ENCODE measurements around the gene IL12RB2. TPM values are rescaled to one million over a fixed set of nuclear protein-coding genes. Genes with fewer than 3 reads are reported as not detected.
"Not testable (repeated sequence)": the region's sequence is repeated elsewhere in the genome, so short reads cannot be mapped to it uniquely, and the experiment has no call there.

IL12RB2 gene
- total and polyA plus RNA-seq, 4 experiments from 2014 or later: 3.6 to 7.3 (median 4.8) TPM

DNA sequence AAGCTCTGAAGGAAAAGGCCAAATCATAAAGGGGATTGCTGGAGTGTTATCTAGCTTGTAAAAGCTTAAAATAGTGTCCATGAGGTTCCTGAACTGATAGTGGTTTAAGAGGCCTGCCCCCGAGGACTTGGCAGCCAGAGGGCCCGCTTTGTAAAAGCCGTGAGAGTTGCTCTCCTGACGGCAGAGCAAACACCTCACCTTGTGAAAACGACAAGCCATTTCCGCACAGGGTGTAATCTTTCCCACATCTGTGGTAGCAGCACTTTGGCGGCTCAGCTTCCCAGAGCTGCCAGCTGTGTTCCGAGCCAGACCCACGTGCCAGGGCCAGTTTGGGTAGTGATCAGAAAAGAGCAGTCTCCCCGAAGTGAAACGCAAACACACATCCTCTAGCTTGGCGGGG is 85.6 kb downstream of the IL12RB2 start:
- no peaks in the 10 kb centered on the region for H3K36me3 ChIP-seq (ENCODE audit: insufficient read depth, low read length)
- H3K9me3 ChIP-seq (ENCODE audit: control insufficient read depth in 1 of 2, low read length in 2 of 2): no peaks in the 10 kb centered on the region
- peaks cover 0 to 1% (median 0%) of the 10 kb centered on the region in 8 donors for H3K9me3 Mint-ChIP-seq
- no peak overlapping the region for H3K27ac ChIP-seq (ENCODE audit: low read depth, low read length)
- DNase-seq: no peak
- no peak overlapping the region for H3K4me3 Mint-ChIP-seq
- H3K36me3 Mint-ChIP-seq: peaks cover 25 to 38% of the 10 kb centered on the region in 2 donors
- H3K27me3 Mint-ChIP-seq: no peaks in the 10 kb centered on the region
- H3K4me1 Mint-ChIP-seq: no peaks in the 10 kb centered on the region
- no peaks in the 10 kb centered on the region for H3K4me1 ChIP-seq (ENCODE audit: insufficient read depth, low read length)
- ChIA-PET POLR2A (ENCODE audit: partially characterized antibody) (no interaction called here), CTCF (ENCODE audit: partially characterized antibody) (interaction anchor here (0.7 kb wide), 1 partner anchor 15 kb away, joined by 3 read pairs; no protein-coding TSS in a partner anchor)
- no peaks in the 10 kb centered on the region for H3K27me3 ChIP-seq (ENCODE audit: insufficient read depth, low read length)
- no peak overlapping the region for H3K4me3 ChIP-seq (ENCODE audit: low read length in 2 of 2)
- intact Hi-C loops (cut with micrococcal nuclease): no loop called here
- H3K27ac Mint-ChIP-seq: no peak overlapping the region

DNA sequence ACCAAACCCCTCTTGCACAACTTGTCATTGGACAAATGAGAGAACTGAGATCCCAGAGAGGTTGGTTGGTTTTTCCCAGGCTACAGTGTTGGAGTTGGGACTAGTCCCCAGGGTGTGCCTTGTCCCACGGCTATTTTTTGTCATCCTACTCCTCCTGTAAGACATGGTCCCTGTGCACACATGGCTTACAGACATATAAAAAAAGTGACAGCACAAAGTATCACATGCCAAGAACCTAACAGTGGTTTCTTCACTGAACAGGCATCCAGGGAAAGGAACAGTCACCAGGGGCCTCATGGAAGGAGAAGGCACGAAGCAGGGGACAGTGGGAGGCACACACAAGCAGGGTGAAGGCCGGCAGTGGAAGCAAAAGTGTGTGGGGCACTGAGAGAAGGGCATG is 86.1 kb downstream of the IL12RB2 start:
- H3K27ac Mint-ChIP-seq: peak overlapping the region in 1 of 7 donors; percentile 14
- peaks cover 25 to 41% of the 10 kb centered on the region in 2 donors for H3K36me3 Mint-ChIP-seq
- intact Hi-C loops (cut with micrococcal nuclease): no loop called here

DNA sequence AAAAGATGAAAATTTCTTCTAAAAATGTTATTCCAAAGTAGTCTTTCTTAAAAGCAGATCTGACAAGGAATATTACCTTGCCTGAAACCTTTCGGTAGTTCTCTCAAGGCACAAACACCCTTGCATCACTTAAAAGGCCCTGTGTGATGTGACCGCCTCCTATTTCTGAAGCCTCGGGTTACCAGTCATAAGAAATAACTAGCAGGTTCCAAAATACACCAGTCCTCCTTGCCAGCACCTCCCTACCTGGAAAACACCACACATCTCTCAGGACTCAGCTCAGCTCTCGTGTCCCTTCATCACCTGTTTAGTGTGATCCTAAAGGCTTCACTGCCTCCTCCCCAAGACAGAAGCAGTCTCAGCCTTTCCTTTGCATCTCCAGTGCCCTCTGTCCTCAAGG is 86.9 kb downstream of the IL12RB2 start:
- Mint-ChIP-seq H3K9me3 (peaks cover 0 to 1% (median 0%) of the 10 kb centered on the region in 8 donors), H3K27ac (no peak overlapping the region), H3K4me1 (no peaks in the 10 kb centered on the region), H3K27me3 (no peaks in the 10 kb centered on the region), H3K4me3 (no peak overlapping the region), H3K36me3 (peaks cover 25 to 47% of the 10 kb centered on the region in 2 donors)
- no peak for DNase-seq
- no peaks in the 10 kb centered on the region for H3K4me1 ChIP-seq (ENCODE audit: insufficient read depth, low read length)
- no peaks in the 10 kb centered on the region for H3K27me3 ChIP-seq (ENCODE audit: insufficient read depth, low read length)
- no peak overlapping the region for H3K27ac ChIP-seq (ENCODE audit: low read depth, low read length)
- H3K4me3 ChIP-seq (ENCODE audit: low read length in 2 of 2): no peak overlapping the region
- H3K36me3 ChIP-seq (ENCODE audit: insufficient read depth, low read length): no peaks in the 10 kb centered on the region
- ChIA-PET CTCF (ENCODE audit: partially characterized antibody) (interaction anchor here (0.6 kb wide), 1 partner anchor 8 kb away, joined by 4 read pairs; no protein-coding TSS in a partner anchor), POLR2A (ENCODE audit: partially characterized antibody) (no interaction called here)
- intact Hi-C loops (cut with micrococcal nuclease): no loop called here
- H3K9me3 ChIP-seq (ENCODE audit: control insufficient read depth in 1 of 2, low read length in 2 of 2): no peaks in the 10 kb centered on the region

More for the DNA sequence above, 86.1 kb downstream of the IL12RB2 start:
- Histone ChIP-seq H3K36me3 (ENCODE audit: insufficient read depth, low read length) (no peaks in the 10 kb centered on the region), H3K27me3 (ENCODE audit: insufficient read depth, low read length) (no peaks in the 10 kb centered on the region), H3K4me3 (ENCODE audit: low read length in 2 of 2) (no peak overlapping the region), H3K27ac (ENCODE audit: low read depth, low read length) (no peak overlapping the region), H3K4me1 (ENCODE audit: insufficient read depth, low read length) (no peaks in the 10 kb centered on the region), H3K9me3 (ENCODE audit: control insufficient read depth in 1 of 2, low read length in 2 of 2) (no peaks in the 10 kb centered on the region)
- Mint-ChIP-seq H3K4me1 (no peaks in the 10 kb centered on the region), H3K9me3 (peaks cover 0 to 1% (median 0%) of the 10 kb centered on the region in 8 donors), H3K4me3 (no peak overlapping the region), H3K27me3 (no peaks in the 10 kb centered on the region)
- POLR2A ChIA-PET (ENCODE audit: partially characterized antibody): no interaction called here
- CTCF ChIA-PET (ENCODE audit: partially characterized antibody): interaction anchor here (0.6 to 0.7 kb wide), 2 partner anchors 7 to 14 kb away, joined by 3 to 4 read pairs; no protein-coding TSS in a partner anchor
- no peak for DNase-seq

DNA sequence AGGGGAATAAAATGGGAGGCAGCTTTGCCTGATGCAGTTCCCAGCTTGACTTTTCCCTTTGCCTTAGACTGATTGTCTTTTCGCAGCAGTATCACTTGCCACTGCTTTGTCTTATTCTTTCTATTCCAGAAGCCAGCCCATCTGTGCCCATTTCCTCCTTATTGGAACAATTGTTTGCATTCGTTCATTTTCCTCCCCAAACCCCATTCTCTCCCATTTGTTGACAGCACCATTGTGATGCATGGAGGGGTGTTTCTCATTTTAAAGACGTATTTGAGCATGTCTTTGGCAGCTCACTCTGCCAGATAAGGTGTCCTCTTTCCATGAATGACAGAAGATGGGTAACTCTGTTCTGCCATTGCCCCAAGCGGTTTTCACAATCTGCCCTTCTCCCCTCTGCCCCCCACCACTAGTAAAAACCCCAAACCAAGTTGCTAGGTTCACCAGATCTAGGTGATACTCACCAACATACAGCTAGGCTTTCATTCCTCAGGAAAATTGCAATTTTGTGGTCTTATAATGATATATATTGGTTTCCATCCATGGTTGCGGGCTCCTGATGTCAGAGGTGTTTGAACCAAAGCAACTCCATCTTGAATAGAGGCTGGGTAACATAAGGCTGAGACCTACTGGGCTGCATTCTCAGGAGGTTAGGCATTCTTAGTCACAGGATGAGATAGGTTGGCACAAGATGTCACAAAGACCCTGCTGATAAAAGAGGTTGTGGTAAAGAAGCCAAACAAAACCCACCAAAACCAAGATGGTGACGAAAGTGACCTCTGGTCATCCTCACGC is 91.7 kb downstream of the IL12RB2 start:
- Mint-ChIP-seq H3K4me3 (no peak overlapping the region), H3K36me3 (peaks cover 11 to 32% of the 10 kb centered on the region in 2 donors), H3K4me1 (peaks cover 0 to 3% (median 0%) of the 10 kb centered on the region in 4 donors), H3K27ac (no peak overlapping the region), H3K27me3 (no peaks in the 10 kb centered on the region), H3K9me3 (no peaks in the 10 kb centered on the region)
- ChIA-PET CTCF (ENCODE audit: partially characterized antibody) (no interaction called here), POLR2A (ENCODE audit: partially characterized antibody) (no interaction called here)
- H3K4me1 ChIP-seq (ENCODE audit: insufficient read depth, low read length): no peaks in the 10 kb centered on the region
- H3K27ac ChIP-seq (ENCODE audit: low read depth, low read length): no peak overlapping the region
- no peaks in the 10 kb centered on the region for H3K9me3 ChIP-seq (ENCODE audit: control insufficient read depth in 1 of 2, low read length in 2 of 2)
- H3K36me3 ChIP-seq (ENCODE audit: insufficient read depth, low read length): no peaks in the 10 kb centered on the region
- H3K27me3 ChIP-seq (ENCODE audit: insufficient read depth, low read length): no peaks in the 10 kb centered on the region
- no peak overlapping the region for H3K4me3 ChIP-seq (ENCODE audit: low read length in 2 of 2)
- intact Hi-C loops (cut with micrococcal nuclease): no loop called here
- no peak for DNase-seq

DNA sequence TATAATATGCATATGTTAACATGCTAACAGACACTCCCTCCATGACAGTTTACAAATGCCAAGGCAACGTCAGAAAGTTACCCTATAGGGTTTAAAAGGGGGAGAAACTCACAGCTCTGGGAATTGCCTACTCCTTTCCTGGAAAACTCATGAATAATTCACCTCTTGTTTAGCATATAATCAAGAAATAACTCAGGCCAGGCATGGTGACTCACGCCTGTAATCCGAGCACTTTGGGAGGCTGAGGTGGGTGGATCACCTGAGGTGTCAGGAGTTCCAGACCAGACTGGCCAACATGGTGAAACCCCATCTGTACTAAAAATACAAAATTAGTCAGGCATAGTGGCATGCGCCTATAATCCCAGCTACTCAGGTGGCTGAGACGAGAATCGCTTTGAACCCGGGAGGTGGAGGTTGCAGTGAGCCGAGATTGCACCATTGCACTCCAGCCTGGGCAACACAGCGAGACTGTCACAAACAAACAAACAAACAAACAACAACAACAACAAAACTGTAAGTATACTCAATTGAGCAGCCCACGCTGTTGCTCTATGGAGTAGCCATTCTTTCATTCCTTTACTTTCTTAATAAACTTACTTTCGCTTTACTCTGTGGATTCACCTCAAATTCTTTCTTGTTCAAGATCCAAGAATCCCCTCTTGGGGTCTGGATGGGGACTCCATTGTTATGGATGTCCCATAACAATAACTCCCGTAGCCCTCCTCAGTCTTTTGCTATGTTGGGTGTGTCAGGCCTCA is 92.5 kb downstream of the IL12RB2 start:
- H3K27me3 Mint-ChIP-seq; intact Hi-C loops (cut with micrococcal nuclease); H3K27me3 ChIP-seq (ENCODE audit: insufficient read depth, low read length); H3K4me1 Mint-ChIP-seq; POLR2A ChIA-PET (ENCODE audit: partially characterized antibody); H3K27ac Mint-ChIP-seq; H3K9me3 ChIP-seq (ENCODE audit: control insufficient read depth in 1 of 2, low read length in 2 of 2); H3K4me3 ChIP-seq (ENCODE audit: low read length in 2 of 2); H3K27ac ChIP-seq (ENCODE audit: low read depth, low read length); H3K36me3 ChIP-seq (ENCODE audit: insufficient read depth, low read length); H3K4me3 Mint-ChIP-seq; H3K4me1 ChIP-seq (ENCODE audit: insufficient read depth, low read length); H3K9me3 Mint-ChIP-seq; DNase-seq: not testable (repeated sequence)
- CTCF ChIA-PET (ENCODE audit: partially characterized antibody): interaction anchor here (0.5 kb wide), 1 partner anchor 88 kb away, joined by 3 read pairs; no protein-coding TSS in a partner anchor
- H3K36me3 Mint-ChIP-seq: peaks cover 11 to 32% of the 10 kb centered on the region in 2 donors

DNA sequence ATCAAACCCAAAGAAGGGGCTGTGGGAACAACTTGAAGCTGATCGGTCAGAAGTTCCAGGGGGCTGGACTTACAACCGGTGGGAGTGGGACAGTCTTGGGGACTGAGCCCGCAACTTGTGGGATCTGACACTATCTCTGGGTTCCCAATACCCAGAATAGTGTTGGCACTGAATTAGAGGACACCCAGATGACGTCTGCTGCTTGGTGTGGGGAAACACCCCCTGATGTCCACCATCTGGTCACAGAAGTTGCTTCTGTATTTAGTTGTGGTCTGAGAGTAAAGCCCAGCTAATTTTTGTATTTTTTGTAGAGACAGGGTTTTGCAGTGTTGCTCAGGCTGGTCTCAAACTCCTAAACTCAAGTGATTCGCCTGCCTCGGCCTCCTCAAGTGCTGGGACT is 93.8 kb downstream of the IL12RB2 start:
- no peak overlapping the region for H3K27ac ChIP-seq (ENCODE audit: low read depth, low read length)
- no peaks in the 10 kb centered on the region for H3K9me3 ChIP-seq (ENCODE audit: control insufficient read depth in 1 of 2, low read length in 2 of 2)
- Mint-ChIP-seq H3K4me3 (no peak overlapping the region), H3K27ac (no peak overlapping the region), H3K27me3 (no peaks in the 10 kb centered on the region), H3K4me1 (peaks cover 0 to 10% (median 3%) of the 10 kb centered on the region in 4 donors), H3K36me3 (peaks cover 7 to 22% of the 10 kb centered on the region in 2 donors), H3K9me3 (no peaks in the 10 kb centered on the region)
- intact Hi-C loops (cut with micrococcal nuclease): no loop called here
- CTCF ChIA-PET (ENCODE audit: partially characterized antibody): no interaction called here
- H3K4me1 ChIP-seq (ENCODE audit: insufficient read depth, low read length): no peaks in the 10 kb centered on the region
- DNase-seq: no peak
- no peaks in the 10 kb centered on the region for H3K36me3 ChIP-seq (ENCODE audit: insufficient read depth, low read length)
- no peaks in the 10 kb centered on the region for H3K27me3 ChIP-seq (ENCODE audit: insufficient read depth, low read length)
- H3K4me3 ChIP-seq (ENCODE audit: low read length in 2 of 2): no peak overlapping the region
- POLR2A ChIA-PET (ENCODE audit: partially characterized antibody): no interaction called here

DNA sequence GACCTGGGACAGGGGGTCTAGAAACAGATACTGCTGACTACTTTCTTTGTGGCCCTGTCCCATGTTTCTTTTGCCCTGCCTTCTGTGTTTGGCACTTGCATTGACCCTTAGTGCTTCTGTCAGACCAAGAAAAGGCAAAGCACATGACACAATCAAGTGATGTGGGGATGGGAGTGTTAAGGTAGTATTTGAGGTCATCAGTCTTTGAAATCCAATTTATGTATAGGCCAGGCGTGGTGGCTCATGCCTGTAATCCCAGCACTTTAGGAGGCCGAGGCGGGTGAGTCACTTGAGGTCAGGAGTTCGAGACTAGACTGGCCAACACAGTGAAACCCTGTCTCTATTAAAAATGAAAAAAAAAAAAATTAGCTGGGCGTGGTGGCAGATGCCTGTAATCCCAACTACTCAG is 96.5 kb downstream of the IL12RB2 start:
- Histone ChIP-seq H3K27ac (ENCODE audit: low read depth, low read length) (no peak overlapping the region), H3K4me1 (ENCODE audit: insufficient read depth, low read length) (no peaks in the 10 kb centered on the region), H3K9me3 (ENCODE audit: control insufficient read depth in 1 of 2, low read length in 2 of 2) (no peaks in the 10 kb centered on the region), H3K27me3 (ENCODE audit: insufficient read depth, low read length) (no peaks in the 10 kb centered on the region), H3K4me3 (ENCODE audit: low read length in 2 of 2) (no peak overlapping the region), H3K36me3 (ENCODE audit: insufficient read depth, low read length) (no peaks in the 10 kb centered on the region)
- Mint-ChIP-seq H3K27me3 (no peaks in the 10 kb centered on the region), H3K4me1 (peaks cover 0 to 10% (median 3%) of the 10 kb centered on the region in 4 donors), H3K36me3 (peaks cover under 1 to 5% of the 10 kb centered on the region in 2 donors), H3K9me3 (no peaks in the 10 kb centered on the region), H3K4me3 (no peak overlapping the region), H3K27ac (peak overlapping the region in 1 of 7 donors; percentile 10)
- POLR2A ChIA-PET (ENCODE audit: partially characterized antibody): no interaction called here
- CTCF ChIA-PET (ENCODE audit: partially characterized antibody): no interaction called here
- no peak for DNase-seq
- intact Hi-C loops (cut with micrococcal nuclease): no loop called here
